NT2/D1 (cell line): ENCODE results near the gene KCNH1.

Experiments used
- YY1 ChIP-seq: IDR thresholded peaks from 2 replicates; pipeline ENCODE4 v1.6.1; 2011; ENCODE audit not compliant: insufficient read length, insufficient read depth
- ZNF274 ChIP-seq: IDR thresholded peaks from 2 replicates; pipeline ENCODE4 v1.6.1; 2011; ENCODE audit warnings: mild to moderate bottlenecking, low read depth, low read length

GRCh38 chr1:211035821-211036380 lies 98.0 kb downstream of the KCNH1 start:
- TF ChIP-seq ZNF274 = no peak
- no peak for TF ChIP-seq YY1
